ENCODE measurements around the gene PDZD2. TPM values are rescaled to one million over a fixed set of nuclear protein-coding genes. Genes with fewer than 3 reads are reported as not detected.
A peak's percentile ranks its signal among the peaks of the same experiment; 100 is the strongest.
"Not testable (repeated sequence)": the region's sequence is repeated elsewhere in the genome, so short reads cannot be mapped to it uniquely, and the experiment has no call there.

The PDZD2 gene
- total RNA-seq, 1 experiment from 2014 or later: not detected

GRCh38 chr5:32039133-32039532 lies 400.2 kb downstream of the PDZD2 start:
- not testable (repeated sequence) for DNase-seq (ENCODE audit: low spot score)

- DNase-seq (ENCODE audit: low spot score): not testable (repeated sequence)
Measured at GRCh38 chr5:32039601-32040000, 400.7 kb downstream of the PDZD2 start.

- not testable (repeated sequence) for DNase-seq (ENCODE audit: low spot score)
Measured at GRCh38 chr5:32040181-32040695, 401.3 kb downstream of the PDZD2 start.

GRCh38 chr5:32042551-32042961 lies 403.6 kb downstream of the PDZD2 start:
- DNase-seq (ENCODE audit: low spot score): no peak

- no peak for DNase-seq (ENCODE audit: low spot score)
Measured at GRCh38 chr5:32043105-32043504, 404.2 kb downstream of the PDZD2 start.

- no peak for DNase-seq (ENCODE audit: low spot score)
Measured at GRCh38 chr5:32044434-32044833, 405.5 kb downstream of the PDZD2 start.

GRCh38 chr5:32044939-32045338 lies 406.0 kb downstream of the PDZD2 start:
- DNase-seq (ENCODE audit: low spot score): no peak

- no peak for DNase-seq (ENCODE audit: low spot score)
Measured at GRCh38 chr5:32047056-32047455, 408.1 kb downstream of the PDZD2 start.

GRCh38 chr5:32051796-32052195 lies 412.9 kb downstream of the PDZD2 start:
- DNase-seq (ENCODE audit: low spot score): no peak

- DNase-seq (ENCODE audit: low spot score): no peak
Measured at GRCh38 chr5:32055891-32056866, 417.2 kb downstream of the PDZD2 start.

- DNase-seq (ENCODE audit: low spot score): peak; percentile 52
Measured at GRCh38 chr5:32057187-32058096, 418.5 kb downstream of the PDZD2 start.

- no peak for DNase-seq (ENCODE audit: low spot score)
Measured at GRCh38 chr5:32058101-32058500, 419.2 kb downstream of the PDZD2 start.

GRCh38 chr5:32058997-32059396 lies 420.1 kb downstream of the PDZD2 start:
- no peak for DNase-seq (ENCODE audit: low spot score)

- DNase-seq (ENCODE audit: low spot score): no peak
Measured at GRCh38 chr5:32059761-32060530, 421.0 kb downstream of the PDZD2 start.

GRCh38 chr5:32061236-32061635 lies 422.3 kb downstream of the PDZD2 start:
- DNase-seq (ENCODE audit: low spot score): no peak

- DNase-seq (ENCODE audit: low spot score): no peak
Measured at GRCh38 chr5:32066448-32066847, 427.5 kb downstream of the PDZD2 start.

GRCh38 chr5:32067774-32068470 lies 429.0 kb downstream of the PDZD2 start:
- DNase-seq (ENCODE audit: low spot score): no peak

GRCh38 chr5:32068561-32068960 lies 429.6 kb downstream of the PDZD2 start:
- DNase-seq (ENCODE audit: low spot score): no peak

- no peak for DNase-seq (ENCODE audit: low spot score)
Measured at GRCh38 chr5:32069396-32069795, 430.5 kb downstream of the PDZD2 start.

GRCh38 chr5:32071351-32071944 lies 432.5 kb downstream of the PDZD2 start:
- no peak for DNase-seq (ENCODE audit: low spot score)
